DMS53 treated with DMSO at 0.1 percent for 48 hours (cell line): Measurements from ENCODE around the gene AXL.
"Not testable (repeated sequence)": the region's sequence is repeated elsewhere in the genome, so short reads cannot be mapped to it uniquely, and the experiment has no call there.

Experiments
- DNase-seq: peaks from one replicate; lab custom pipeline; 2025; ENCODE audit not compliant: unreplicated experiment; lab: John Stamatoyannopoulos, UW

Gene AXL

DNA sequence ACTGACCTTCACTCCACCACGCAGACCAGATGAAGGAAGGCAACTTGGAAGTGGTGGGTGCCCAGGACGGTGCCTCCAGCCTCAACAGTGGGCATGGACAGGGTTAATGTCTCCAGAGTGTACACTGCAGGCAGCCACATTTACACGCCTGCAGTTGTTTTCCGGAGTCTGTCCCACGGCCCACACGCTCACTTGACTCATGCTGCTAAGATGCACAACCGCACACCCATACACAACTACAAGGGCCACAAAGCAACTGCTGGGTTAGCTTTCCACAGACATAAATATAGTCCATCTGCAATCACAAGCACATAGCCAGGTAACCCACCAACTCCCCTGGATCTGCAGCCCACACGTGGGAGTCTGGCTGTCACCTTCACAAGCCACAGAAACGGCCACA lies 12.6 kb upstream of the AXL start:
- no peak for DNase-seq

GRCh38 chr19:41206926-41207750 lies 11.9 kb upstream of the AXL start:
- DNase-seq, result no peak

- DNase-seq, result no peak
Measured at GRCh38 chr19:41214161-41214560, 4.9 kb upstream of the AXL start.

- DNase-seq, result no peak
Measured at GRCh38 chr19:41217741-41218140, 1.3 kb upstream of the AXL start.

GRCh38 chr19:41218249-41218614 lies 791 bp upstream of the AXL start:
- no peak for DNase-seq

- DNase-seq, result no peak
Measured at GRCh38 chr19:41219924-41220567, 1.0 kb downstream of the AXL start.

- DNase-seq, result no peak
Measured at GRCh38 chr19:41220811-41221210, 1.8 kb downstream of the AXL start.

DNA sequence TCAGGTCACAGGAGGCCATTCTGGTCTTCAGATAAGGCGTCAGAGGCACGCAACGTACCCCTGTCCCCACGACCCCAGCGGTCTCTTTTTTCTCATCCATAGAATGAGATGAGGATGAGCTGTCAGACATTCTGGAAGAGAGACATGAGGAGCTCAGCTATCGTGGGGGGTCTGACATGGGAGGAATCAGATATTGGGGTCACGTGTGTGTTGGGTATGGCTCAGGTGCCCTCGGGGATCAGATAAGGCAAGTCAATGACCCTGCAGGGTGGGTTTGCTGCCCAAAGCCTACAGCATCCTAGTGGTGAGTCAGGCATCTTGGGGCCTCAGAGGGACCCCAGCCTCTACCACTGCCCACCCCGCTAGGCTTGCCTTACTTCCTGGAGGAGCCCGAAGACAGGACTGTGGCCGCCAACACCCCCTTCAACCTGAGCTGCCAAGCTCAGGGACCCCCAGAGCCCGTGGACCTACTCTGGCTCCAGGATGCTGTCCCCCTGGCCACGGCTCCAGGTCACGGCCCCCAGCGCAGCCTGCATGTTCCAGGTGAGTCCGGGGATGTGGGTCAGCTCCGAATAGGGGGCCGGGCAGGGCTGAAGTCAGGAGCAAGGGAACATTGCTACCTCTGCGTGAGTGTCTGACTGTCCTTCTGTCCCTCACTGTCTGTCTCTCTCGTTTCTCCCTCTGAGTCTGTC lies 2.6 kb downstream of the AXL start:
- DNase-seq, result no peak

GRCh38 chr19:41222240-41222639 lies 3.2 kb downstream of the AXL start:
- no peak for DNase-seq

DNA sequence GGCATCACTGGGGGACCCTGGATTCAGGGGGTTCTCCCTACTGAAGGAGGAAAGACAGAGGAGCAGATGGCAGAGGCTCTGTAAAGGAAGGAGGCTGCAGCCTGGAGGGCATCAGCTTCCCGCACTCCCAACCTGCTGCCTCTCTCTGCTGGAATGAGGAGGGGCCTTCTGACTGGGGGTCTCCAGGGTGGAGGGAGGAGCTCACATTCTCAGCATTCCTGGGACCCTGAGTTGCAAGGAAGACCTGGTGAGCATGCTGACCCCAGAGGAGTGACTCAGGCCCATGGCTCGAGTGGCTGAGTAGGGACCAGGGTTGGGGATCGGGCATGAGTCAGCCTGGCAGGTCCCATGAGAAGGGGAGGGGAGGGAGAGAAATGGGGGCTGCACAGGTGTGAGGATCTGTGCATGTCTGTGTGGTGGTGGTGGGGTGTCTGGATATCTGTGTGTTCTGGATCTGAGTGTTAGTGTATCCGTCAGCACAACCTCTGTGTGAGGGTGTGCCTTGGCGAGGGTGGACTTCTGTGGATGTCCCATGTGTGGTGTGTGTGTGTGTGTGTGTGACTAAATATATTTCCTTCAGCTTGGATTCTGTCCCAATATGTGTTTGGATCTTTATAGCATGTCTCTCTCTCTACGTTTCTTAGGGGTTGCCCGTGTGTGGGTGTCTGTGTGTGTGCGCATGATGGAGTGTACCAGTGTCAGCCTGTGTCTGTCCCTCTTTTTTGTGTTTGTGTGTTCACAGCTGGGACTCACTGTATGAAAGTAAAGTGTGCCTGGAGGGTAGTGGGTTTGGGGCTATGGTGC lies 4.6 kb downstream of the AXL start:
- DNase-seq, result no peak

- no peak for DNase-seq
Measured at GRCh38 chr19:41224632-41225031, 5.6 kb downstream of the AXL start.

- DNase-seq, result no peak
Measured at GRCh38 chr19:41225238-41226052, 6.4 kb downstream of the AXL start.

DNA sequence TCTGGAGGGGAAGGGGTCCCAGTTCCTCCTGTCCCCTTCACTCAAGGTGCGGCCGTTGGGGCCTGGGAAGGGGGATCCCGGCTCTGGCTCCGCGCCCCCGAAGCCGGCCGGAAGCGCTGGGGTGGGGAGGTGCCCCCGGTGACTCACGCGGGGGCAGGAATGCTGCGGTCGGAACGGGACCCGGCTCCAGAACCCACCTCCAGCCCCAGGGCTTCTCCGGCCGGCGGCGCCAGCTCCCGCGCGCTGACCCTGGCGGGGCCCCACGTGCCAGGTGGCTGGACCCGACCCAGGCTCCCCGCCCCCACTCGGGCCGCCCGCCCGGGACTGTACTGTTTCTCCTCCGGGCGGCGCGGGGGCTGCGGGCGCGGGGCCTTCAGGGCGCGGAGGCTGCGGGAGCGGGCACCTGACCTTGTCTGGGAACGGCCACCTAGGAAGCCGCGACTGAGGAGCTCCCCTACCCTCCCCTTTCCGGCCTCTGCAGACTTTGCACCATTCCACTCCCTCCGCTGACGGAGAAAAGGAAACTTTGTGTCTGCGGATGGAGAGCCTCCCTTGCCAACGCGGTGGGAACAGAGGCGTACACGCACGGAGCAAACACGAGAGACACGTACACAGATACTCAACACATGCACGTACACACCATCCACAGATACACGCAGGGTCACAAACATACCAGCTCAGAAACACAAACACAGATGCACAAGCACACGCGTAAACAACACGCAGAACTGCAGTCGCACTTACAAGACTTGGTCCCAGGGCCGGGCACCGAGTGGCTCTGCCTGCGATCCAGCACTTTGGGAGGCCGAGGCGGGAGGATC lies 7.2 kb downstream of the AXL start:
- no peak for DNase-seq

GRCh38 chr19:41226874-41227390 lies 7.9 kb downstream of the AXL start:
- DNase-seq, result no peak

DNA sequence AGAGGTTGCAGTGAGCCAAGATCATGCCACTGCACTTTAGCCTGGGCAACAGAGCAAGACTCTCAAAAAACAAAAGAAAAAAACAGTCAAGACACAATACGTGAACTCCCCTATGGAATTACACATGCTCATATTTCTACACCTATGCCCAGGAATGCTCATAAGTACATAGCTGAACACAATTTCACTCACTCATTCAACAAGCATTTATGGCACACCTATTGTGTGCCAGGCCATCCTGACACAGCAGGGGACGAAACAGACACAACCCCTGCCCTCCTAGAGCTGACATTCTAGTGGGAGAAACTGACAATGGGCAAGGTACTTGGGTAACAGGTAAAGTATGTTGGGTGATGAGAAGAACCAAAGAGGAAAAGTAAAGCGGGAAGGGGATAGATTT lies 9.5 kb downstream of the AXL start:
- DNase-seq, result no peak

DNA sequence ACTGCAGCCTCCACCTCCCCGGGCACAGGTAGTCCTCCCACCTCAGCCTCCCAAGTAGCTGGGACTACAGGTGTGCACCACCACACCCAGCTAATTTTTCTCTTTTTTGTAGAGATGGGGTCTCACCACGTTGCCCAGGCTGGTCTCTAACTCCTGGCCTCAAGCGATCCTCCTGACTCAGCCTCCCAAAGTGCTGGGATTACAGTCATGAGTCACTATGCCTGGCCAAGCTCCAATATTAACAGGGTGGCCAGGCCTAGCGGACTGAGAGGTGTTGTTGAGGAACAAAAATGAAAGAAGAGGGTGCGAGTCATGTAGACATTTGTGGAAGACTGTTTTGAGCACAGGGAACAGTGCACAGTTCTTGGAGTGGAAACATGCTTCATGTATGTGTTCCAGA lies 10.3 kb downstream of the AXL start:
- DNase-seq, result not testable (repeated sequence)

GRCh38 chr19:41230067-41230857 lies 11.2 kb downstream of the AXL start:
- no peak for DNase-seq

GRCh38 chr19:41232686-41233085 lies 13.7 kb downstream of the AXL start:
- no peak for DNase-seq
